HG02943 (cell line): ENCODE results near the gene NR4A3.
"Not testable (repeated sequence)": the region's sequence is repeated elsewhere in the genome, so short reads cannot be mapped to it uniquely, and the experiment has no call there.

Experiments
- ATAC-seq: cut with Tn5 transposase; IDR thresholded peaks from one replicate; pipeline ENCODE4 v1.9.1; 2021; ENCODE audit warnings: mild to moderate bottlenecking, low read depth, moderate library complexity; ENCODE audit not compliant: unreplicated experiment

Gene NR4A3

GRCh38 chr9:99828417-99829176 is 6.9 kb downstream of the NR4A3 start:
- ATAC-seq, result no peak

- ATAC-seq, result no peak
Measured at GRCh38 chr9:99831857-99832557, 10.3 kb downstream of the NR4A3 start.

- ATAC-seq, result no peak
Measured at GRCh38 chr9:99832558-99832864, 10.8 kb downstream of the NR4A3 start.

GRCh38 chr9:99833735-99834134 is 12.1 kb downstream of the NR4A3 start:
- no peak for ATAC-seq

- no peak for ATAC-seq
Measured at GRCh38 chr9:99834474-99834873, 12.8 kb downstream of the NR4A3 start.

GRCh38 chr9:99835142-99835541 is 13.5 kb downstream of the NR4A3 start:
- no peak for ATAC-seq

GRCh38 chr9:99835581-99835980 is 13.9 kb downstream of the NR4A3 start:
- no peak for ATAC-seq

GRCh38 chr9:99840072-99840471 is 18.4 kb downstream of the NR4A3 start:
- no peak for ATAC-seq

GRCh38 chr9:99845063-99845462 is 23.4 kb downstream of the NR4A3 start:
- ATAC-seq, result no peak

GRCh38 chr9:99848447-99848846 is 26.8 kb downstream of the NR4A3 start:
- ATAC-seq, result no peak

- no peak for ATAC-seq
Measured at GRCh38 chr9:99850736-99851499, 29.2 kb downstream of the NR4A3 start.

GRCh38 chr9:99851500-99851822 is 29.8 kb downstream of the NR4A3 start:
- ATAC-seq, result peak; percentile 85

GRCh38 chr9:99852617-99853016 is 30.9 kb downstream of the NR4A3 start:
- ATAC-seq, result peak; percentile 64

GRCh38 chr9:99855467-99856176 is 33.9 kb downstream of the NR4A3 start:
- ATAC-seq, result no peak

- not testable (repeated sequence) for ATAC-seq
Measured at GRCh38 chr9:99857576-99857975, 35.9 kb downstream of the NR4A3 start.

- ATAC-seq, result no peak
Measured at GRCh38 chr9:99858087-99858486, 36.4 kb downstream of the NR4A3 start.

- no peak for ATAC-seq
Measured at GRCh38 chr9:99859243-99859980, 37.7 kb downstream of the NR4A3 start.

- ATAC-seq, result no peak
Measured at GRCh38 chr9:99860266-99860665, 38.6 kb downstream of the NR4A3 start.

- no peak for ATAC-seq
Measured at GRCh38 chr9:99863955-99864354, 42.3 kb downstream of the NR4A3 start.

GRCh38 chr9:99866398-99866797 is 44.7 kb downstream of the NR4A3 start:
- no peak for ATAC-seq
